GM12891 (cell line): ENCODE data around the gene NPIPA1.
"Not testable (repeated sequence)": the region's sequence is repeated elsewhere in the genome, so short reads cannot be mapped to it uniquely, and the experiment has no call there.

Experiments
- POLR2A ChIP-seq: IDR thresholded peaks from 2 replicates; pipeline ENCODE4 v1.6.1; 2011; ENCODE audit warnings: low read depth, low read length, control low read depth
- POLR2AphosphoS5 ChIP-seq: IDR thresholded peaks from 2 replicates; pipeline ENCODE4 v1.6.1; 2011; ENCODE audit warnings: low read depth, low read length, control low read depth
- POU2F2 ChIP-seq: IDR thresholded peaks from 2 replicates; pipeline ENCODE4 v1.6.1; 2011; ENCODE audit warnings: low read depth, mild to moderate bottlenecking, control low read depth, low read length, moderate library complexity
- TAF1 ChIP-seq: IDR thresholded peaks from 2 replicates; pipeline ENCODE4 v1.6.1; 2011; ENCODE audit warnings: low read depth, low read length, control low read depth

DNA sequence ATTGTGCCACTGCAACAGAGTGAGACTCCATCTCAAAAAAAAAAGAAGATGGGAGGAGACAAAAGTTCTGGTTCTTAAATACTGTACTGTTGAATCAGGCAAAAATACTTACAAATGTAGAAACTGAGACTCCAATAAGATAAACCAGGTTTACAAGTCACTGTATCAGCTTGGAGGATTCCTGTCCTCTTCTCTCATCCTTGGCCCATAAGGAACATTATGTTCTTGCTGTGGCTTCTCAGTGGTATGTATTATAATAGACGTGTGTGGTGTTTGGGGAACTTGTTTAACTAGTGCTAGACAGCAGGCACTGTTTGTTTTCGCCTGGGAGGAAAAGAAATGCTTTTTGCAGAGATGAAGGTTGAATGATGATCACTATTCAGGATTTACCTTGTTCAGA, 45.3 kb downstream of the NPIPA1 start:
- not testable (repeated sequence) for TF ChIP-seq POLR2AphosphoS5, POU2F2, POLR2A, TAF1
